HepG2 (cell line): ENCODE results near the gene DAAM1. TPM values are rescaled to one million over a fixed set of nuclear protein-coding genes. Genes with fewer than 3 reads are reported as not detected.

Experiments used
- ATAC-seq: fragments of 200-7000 bp; cut with Tn5 transposase; 3 replicates; pipeline ENCODE4 v1.9.1; 2020; ENCODE audit warnings: mild to moderate bottlenecking, moderate library complexity
- BruUV-seq: library from RNA; stranded (reverse); fragments of 400-500 nt; replicated peaks from 2 replicates; lab custom pipeline; 2021; lab: Mats Ljungman, UMichigan
- CTCF ChIA-PET: fragments of 300-600 bp; formaldehyde crosslinking; extraction: SDS; loops from one replicate; lab custom pipeline; 2021; ENCODE audit warnings: low total read pairs, inconsistent platforms, low intra/inter-chr PET ratio; lab: Yijun Ruan, JAX
- POLR2A ChIA-PET: fragments of 350-600 bp; sonication (Branson Sonifier 250); formaldehyde crosslinking; loops from one replicate; lab custom pipeline; 2020; ENCODE audit warnings: antibody characterized with exemption, inconsistent platforms; lab: Yijun Ruan, JAX
- DNase-seq: peaks from one replicate; pipeline ENCODE4 v3.0.0-alpha.2; 2015; ENCODE audit warnings: low spot score
- FAIRE-seq: peaks from 3 replicates; lab custom pipeline; 2011; peaks lifted over from hg19 to GRCh38; lab: Jason Lieb, UNC
- H2AFZ ChIP-seq: one replicate; pipeline ENCODE4 v1.6.1; 2011; ENCODE audit warnings: low read length, inconsistent platforms
- H3K27ac ChIP-seq: fragments of 300-600 bp; 3 replicates; pipeline ENCODE4 v1.8.0; 2011; ENCODE audit warnings: mixed run types, mild to moderate bottlenecking, mixed read lengths, low read length, inconsistent platforms; ENCODE audit not compliant: insufficient read depth; ENCODE audit errors: extremely low read length
- H3K27me3 ChIP-seq, 2 experiments: fragments of 200-600 bp in 1 of 2; 2 replicates in 1 of 2; 3 replicates in 1 of 2; pipeline versions ENCODE4 v1.6.0 to v1.8.0; 2011; ENCODE audit warnings: low read length in 2 of 2, mild to moderate bottlenecking in 2 of 2, moderate library complexity in 2 of 2, inconsistent platforms in 1 of 2; ENCODE audit not compliant: insufficient read depth in 2 of 2, control insufficient read depth in 1 of 2
- H3K36me3 ChIP-seq, 2 experiments: fragments of 200-600 bp in 1 of 2; replicated peaks in 1 of 2; 2 replicates in 1 of 2; 3 replicates in 1 of 2; pipeline versions ENCODE4 v1.5.1 to v1.8.0; 2011; ENCODE audit warnings: low read length in 2 of 2, inconsistent platforms in 1 of 2; ENCODE audit not compliant: insufficient read depth in 2 of 2, control insufficient read depth in 1 of 2
- H3K4me1 ChIP-seq: 2 replicates; pipeline ENCODE4 v1.5.1; 2012; ENCODE audit warnings: low read length, inconsistent platforms; ENCODE audit not compliant: insufficient read depth
- H3K4me2 ChIP-seq: 2 replicates; pipeline ENCODE4 v1.6.0; 2011; ENCODE audit warnings: low read depth, low read length, inconsistent platforms
- H3K4me3 ChIP-seq, 3 experiments: fragments of 200-600 bp in 1 of 3; sonication (generic), shearing (Covaris generic) in 1 of 3; replicated peaks in 1 of 3; 2 replicates each; pipeline ENCODE4 v1.5.1; 2011 to 2016; ENCODE audit warnings: low read length in 3 of 3, inconsistent platforms in 2 of 3, low read depth in 2 of 3, mild to moderate bottlenecking in 2 of 3, control low read depth in 1 of 3, mixed read lengths in 1 of 3; ENCODE audit not compliant: insufficient read depth in 1 of 3
- H3K79me2 ChIP-seq: one replicate; pipeline ENCODE4 v1.6.1; 2011; ENCODE audit warnings: low read length, inconsistent platforms; ENCODE audit not compliant: insufficient read depth
- H3K9ac ChIP-seq: 2 replicates; pipeline ENCODE4 v1.6.0; 2011; ENCODE audit warnings: mild to moderate bottlenecking, low read depth, low read length, inconsistent platforms; ENCODE audit not compliant: insufficient read depth
- H3K9me3 ChIP-seq: 2 replicates; pipeline ENCODE4 v1.5.1; 2012; ENCODE audit warnings: mild to moderate bottlenecking, low read length
- H4K20me1 ChIP-seq: 2 replicates; pipeline ENCODE4 v1.6.0; 2011; ENCODE audit warnings: inconsistent platforms, mild to moderate bottlenecking, low read length, moderate library complexity; ENCODE audit not compliant: insufficient read depth
- FOXP4 ChIP-seq: sonication (generic); formaldehyde crosslinking; IDR thresholded peaks from 2 replicates; pipeline ENCODE4 v1.4.0; 2020; ENCODE audit warnings: missing genetic modification reagents
- JUN ChIP-seq: sonication (generic); formaldehyde crosslinking; IDR thresholded peaks from 2 replicates; pipeline ENCODE4 v1.4.0; 2020; ENCODE audit warnings: mild to moderate bottlenecking, missing genetic modification reagents
- RARG ChIP-seq: sonication (generic); formaldehyde crosslinking; IDR thresholded peaks from 2 replicates; pipeline ENCODE4 v1.4.0; 2020; ENCODE audit warnings: low read depth, mild to moderate bottlenecking, missing genetic modification reagents
- THAP9 ChIP-seq: sonication (generic); formaldehyde crosslinking; IDR thresholded peaks from 2 replicates; pipeline ENCODE4; 2020; ENCODE audit warnings: missing genetic modification reagents, mild to moderate bottlenecking, borderline replicate concordance
- TSC22D2 ChIP-seq: sonication (generic); formaldehyde crosslinking; IDR thresholded peaks from 2 replicates; pipeline ENCODE4 v1.5.1; 2020; ENCODE audit warnings: missing genetic modification reagents, mild to moderate bottlenecking, borderline replicate concordance
- ZBTB39 ChIP-seq: sonication (generic); formaldehyde crosslinking; IDR thresholded peaks from 2 replicates; pipeline ENCODE4 v1.5.0; 2020; ENCODE audit warnings: missing genetic modification reagents
- ZNF180 ChIP-seq: sonication (generic); formaldehyde crosslinking; IDR thresholded peaks from 2 replicates; pipeline ENCODE4 v1.4.0; 2020; ENCODE audit warnings: low read depth, missing genetic modification reagents, borderline replicate concordance
- WGBS: methylation state at CpG from one replicate; pipeline ENCODE4 v1.1.6; 2017; ENCODE audit warnings: low lambda C conversion rate; 5-methylcytosine and 5-hydroxymethylcytosine counted together
- in situ Hi-C: cut with HindIII; loops from 2 replicates; pipeline ENCODE4 v1.10.0; 2017; ENCODE audit warnings: low pct_unique_long_range_greater_than_20kb; ENCODE audit not compliant: extremely low pct_ligation_motif_present
- intact Hi-C: fragments of 100-400 bp; cut with micrococcal nuclease; formaldehyde crosslinking; loops from one replicate; pipeline ENCODE4 v1.10.0; 2022; ENCODE audit not compliant: unreplicated experiment
- polyA plus RNA-seq, 8 experiments: library from polyadenylated mRNA; depleted of rRNA in 3 of 8; stranded (reverse) in 7 of 8; unstranded in 1 of 8; fragments of >200 nt; fragmentation: Illumina TruSeq in 4 of 8; extraction: Trizol in 4 of 8; gene quantifications; 2 replicates each; pipeline versions ENCODE4 v1.2.1 to v1.2.3, GENCODE V29; 2011 to 2016; ENCODE audit warnings: low read depth in 4 of 8, missing spikeins in 1 of 8, mixed read lengths in 1 of 8; ENCODE audit not compliant: insufficient read depth in 1 of 8
- total RNA-seq, 5 experiments: library from RNA; depleted of rRNA; stranded (reverse); fragments of >200 nt; fragmentation: Illumina TruSeq; extraction: Trizol; gene quantifications; 2 replicates each; pipeline ENCODE4 v1.2.3, GENCODE V29; 2016; ENCODE audit warnings: low read depth in 1 of 5
- TF ChIP-seq, protein P1 (sequence below): sonication (generic); formaldehyde crosslinking; IDR thresholded peaks from 2 replicates; pipeline ENCODE4 v1.5.0; 2020; ENCODE audit warnings: missing genetic modification reagents

Gene DAAM1
- total and polyA plus RNA-seq, 2 of the 13 experiments (the other 11 are each of a cell fraction or from before 2014, with no cell fraction given), result 10.9 to 24.5 TPM

DNA sequence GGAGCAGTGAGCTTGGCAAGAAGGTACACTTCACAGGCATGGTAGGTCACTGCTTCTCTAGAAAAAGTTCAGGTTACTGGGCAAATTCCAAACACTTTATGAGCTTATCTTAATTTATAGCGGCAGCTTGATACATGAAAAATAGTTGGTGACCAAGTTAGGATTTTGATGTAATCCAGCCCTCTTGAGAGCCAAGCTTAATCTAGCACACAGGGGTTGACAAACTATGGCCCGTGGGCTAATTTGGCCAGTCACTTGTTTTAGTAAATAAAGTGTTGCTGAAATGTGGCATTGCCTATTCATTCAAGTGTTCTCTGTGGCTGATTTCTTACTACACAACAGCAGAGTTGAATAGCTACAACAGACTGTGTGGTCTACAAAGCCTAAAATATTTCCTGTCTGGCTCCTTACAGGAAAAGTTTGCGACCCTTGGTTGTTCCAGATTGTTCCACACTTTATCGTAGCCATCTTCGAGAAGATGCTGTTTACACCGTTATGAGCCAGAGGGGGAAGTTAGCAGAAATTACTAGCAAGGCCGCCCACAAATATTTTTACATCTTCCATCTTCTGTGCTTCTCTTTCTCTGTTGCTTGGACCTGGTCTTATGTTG, 120.9 kb downstream of the DAAM1 start (continued):
- TF ChIP-seq, protein P1, sequence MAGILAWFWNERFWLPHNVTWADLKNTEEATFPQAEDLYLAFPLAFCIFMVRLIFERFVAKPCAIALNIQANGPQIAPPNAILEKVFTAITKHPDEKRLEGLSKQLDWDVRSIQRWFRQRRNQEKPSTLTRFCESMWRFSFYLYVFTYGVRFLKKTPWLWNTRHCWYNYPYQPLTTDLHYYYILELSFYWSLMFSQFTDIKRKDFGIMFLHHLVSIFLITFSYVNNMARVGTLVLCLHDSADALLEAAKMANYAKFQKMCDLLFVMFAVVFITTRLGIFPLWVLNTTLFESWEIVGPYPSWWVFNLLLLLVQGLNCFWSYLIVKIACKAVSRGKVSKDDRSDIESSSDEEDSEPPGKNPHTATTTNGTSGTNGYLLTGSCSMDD, result no peak
- TF ChIP-seq JUN (CRISPR knock-in tag) (no peak), RARG (CRISPR knock-in tag) (no peak), TSC22D2 (CRISPR knock-in tag) (no peak)
- TF ChIP-seq, all 625 proteins: peak for 0

- FAIRE-seq, result no peak
- CTCF ChIA-PET, result no interaction called here
- TF ChIP-seq ZNF180 (CRISPR knock-in tag) (no peak), FOXP4 (CRISPR knock-in tag) (no peak), ZBTB39 (CRISPR knock-in tag) (no peak), THAP9 (CRISPR knock-in tag) (no peak)
Observed at GRCh38 chr14:59310633-59311032, 122.2 kb downstream of the DAAM1 start.

More at GRCh38 chr14:59310633-59311032, 122.2 kb downstream of the DAAM1 start:
- Histone ChIP-seq H2AFZ (no peak overlapping the region), H3K4me1 (peaks cover 80% of the 10 kb centered on the region), H3K27me3 (no peaks in the 10 kb centered on the region), H3K9me3 (no peaks in the 10 kb centered on the region), H3K4me2 (no peak overlapping the region), H3K9ac (no peak overlapping the region), H3K27ac (no peak overlapping the region), H3K36me3 (no peaks in the 10 kb centered on the region), H3K4me3 (no peak overlapping the region), H4K20me1 (no peaks in the 10 kb centered on the region), H3K79me2 (peaks cover 5% of the 10 kb centered on the region)
- no TSS peak for BruUV-seq
- ATAC-seq (no peak), DNase-seq (no peak)
- POLR2A ChIA-PET, result no interaction called here
- intact Hi-C loops, result loop anchor here (5.0 kb wide), 2 partner anchors 33 to 98 kb away; no protein-coding TSS in a partner anchor
- over 99% methylated on average over 3 of the region's 3 CpGs for WGBS
- in situ Hi-C loops, result no loop called here
